SH-SY5Y (cell line): ENCODE results near the gene SAFB.
A peak's percentile ranks its signal among the peaks of the same experiment; 100 is the strongest.

ENCODE experiments used
- GATA2 ChIP-seq: IDR thresholded peaks from 2 replicates; pipeline ENCODE4 v1.6.1; 2011; ENCODE audit warnings: mild to moderate bottlenecking, low read depth, low read length
- GATA3 ChIP-seq: IDR thresholded peaks from 2 replicates; pipeline ENCODE4 v1.6.1; 2011; ENCODE audit warnings: low read depth, mild to moderate bottlenecking, low read length, moderate library complexity

The SAFB gene

GRCh38 chr19:5677580-5677979, 54.7 kb downstream of the SAFB start:
- TF ChIP-seq GATA2 (no peak), GATA3 (no peak)

GRCh38 chr19:5678071-5678718, 55.3 kb downstream of the SAFB start:
- TF ChIP-seq GATA3 (no peak), GATA2 (no peak)

DNA sequence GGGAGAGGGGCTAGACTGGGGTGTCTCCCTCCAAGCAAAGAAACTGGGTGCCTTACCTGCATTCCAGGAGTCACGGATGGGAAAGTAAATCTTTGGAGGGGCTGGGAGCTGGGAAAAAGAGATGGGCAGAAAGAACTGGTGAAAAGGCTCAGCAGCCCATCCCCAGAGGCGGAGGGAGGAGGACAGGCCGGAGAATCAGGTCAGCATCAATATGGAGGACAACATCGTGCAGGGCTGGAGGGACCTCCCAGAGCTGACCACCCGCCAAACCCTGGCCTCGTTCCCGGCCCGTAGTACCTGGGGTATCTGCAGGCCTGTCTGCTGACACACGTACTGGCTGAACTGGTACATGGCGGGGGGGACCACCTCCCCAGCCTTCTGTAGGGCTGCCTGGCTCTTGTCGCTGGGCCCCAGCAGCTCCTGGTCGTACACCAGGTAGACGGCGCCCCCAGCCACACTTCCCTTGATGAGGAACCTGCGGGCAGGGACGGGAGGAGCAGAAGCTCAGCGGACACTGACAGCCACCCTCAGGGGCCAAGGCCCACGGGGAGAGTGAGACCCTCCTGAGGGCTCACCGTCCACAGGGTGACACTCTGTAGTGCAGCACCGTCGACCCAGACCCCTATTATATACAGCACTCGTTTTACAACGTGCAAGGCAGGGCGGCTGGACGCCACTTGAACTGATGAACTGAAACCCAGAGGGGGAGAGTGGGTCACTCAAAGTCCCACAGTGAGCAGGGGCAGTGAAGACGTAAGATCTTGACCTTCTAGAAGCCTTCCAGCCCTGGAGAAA, 56.6 kb downstream of the SAFB start:
- no peak for TF ChIP-seq GATA2
- no peak for TF ChIP-seq GATA3

DNA sequence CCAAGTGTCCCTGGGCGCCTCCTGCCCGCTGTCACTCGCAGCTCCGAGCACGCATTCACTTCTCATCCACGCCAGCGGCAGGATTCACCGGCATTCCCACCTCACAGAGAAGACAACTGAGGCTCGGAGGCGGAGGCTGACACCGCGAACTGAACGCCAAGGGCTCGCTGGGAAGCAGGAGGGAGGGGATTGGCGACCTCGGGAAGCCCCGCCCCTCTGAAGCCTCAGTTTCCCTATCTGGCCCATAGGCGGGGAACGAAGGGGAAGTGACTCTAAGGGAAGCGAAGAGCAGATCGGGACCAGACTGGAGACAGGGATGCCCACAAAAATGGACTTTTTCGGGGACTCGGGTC, 57.2 kb downstream of the SAFB start:
- no peak for TF ChIP-seq GATA2
- TF ChIP-seq GATA3: no peak

GRCh38 chr19:5680437-5681368, 57.8 kb downstream of the SAFB start, which contains the start of the genes HSD11B1L and MICOS13:
TSS of gene HSD11B1L (plus strand) at chr19:5681027. CDS start at chr19:5684833, 3,806 bp downstream.
TSS of gene MICOS13 (minus strand) at chr19:5680516. CDS start at chr19:5680486, 30 bp downstream.
- TF ChIP-seq GATA2 (peak; percentile 32; the same call in 1 of the 2 replicates), GATA3 (no peak)

DNA sequence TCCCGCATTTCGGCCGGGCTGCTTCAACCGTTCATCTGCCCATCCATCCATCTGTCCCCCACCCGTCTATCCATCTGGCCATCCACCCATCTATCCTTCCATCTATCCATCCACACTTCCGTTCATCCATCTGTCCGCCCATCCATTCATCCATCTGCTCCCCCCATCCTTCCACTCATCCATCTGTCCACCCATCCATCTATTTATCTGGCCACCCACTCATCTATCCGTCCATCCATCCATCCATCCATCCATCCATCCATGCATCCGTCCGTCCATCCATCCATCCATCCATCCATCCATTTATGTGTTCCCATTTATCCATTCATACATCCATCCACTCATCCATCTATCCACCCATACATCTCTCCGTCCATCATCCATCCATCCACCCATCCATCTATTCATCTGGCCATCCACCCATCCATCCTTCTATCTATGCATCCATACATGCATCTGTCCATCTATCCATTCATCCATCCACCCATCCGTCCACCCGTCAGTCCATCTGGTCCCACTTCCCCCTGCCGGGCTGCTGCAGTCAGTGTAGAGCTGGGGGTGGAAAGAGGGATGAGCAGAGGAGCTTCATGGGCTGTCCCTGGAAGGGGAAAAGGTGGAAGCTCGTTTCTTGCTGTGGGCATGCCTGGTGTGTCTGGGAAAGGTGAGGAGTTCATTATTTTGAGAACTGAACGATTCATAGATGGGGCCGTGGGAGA, 58.7 kb downstream of the SAFB start:
- TF ChIP-seq GATA3: no peak
- TF ChIP-seq GATA2: no peak

DNA sequence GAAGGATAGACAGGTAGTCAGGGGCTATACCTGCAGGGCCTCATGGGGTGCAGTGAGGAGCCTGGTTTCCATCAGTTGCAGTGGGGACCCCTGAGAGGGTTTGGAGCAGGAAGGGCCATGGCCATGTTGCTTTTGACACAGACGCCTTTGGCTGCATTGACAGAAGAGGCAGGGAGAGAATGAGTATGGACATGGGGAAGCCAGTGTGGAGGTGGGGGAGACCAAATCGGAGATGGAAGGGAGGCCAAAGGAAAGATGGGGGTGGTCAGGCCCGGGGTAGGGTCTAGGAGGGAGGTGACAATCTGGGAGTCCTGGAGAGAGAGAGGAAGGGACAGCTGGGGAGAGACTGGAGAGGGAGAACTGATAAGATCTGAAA, 59.2 kb downstream of the SAFB start:
- TF ChIP-seq GATA2: 0 out of 2 replicates have a peak, but pooled peaks have one; percentile 34
- TF ChIP-seq GATA3: no peak

DNA sequence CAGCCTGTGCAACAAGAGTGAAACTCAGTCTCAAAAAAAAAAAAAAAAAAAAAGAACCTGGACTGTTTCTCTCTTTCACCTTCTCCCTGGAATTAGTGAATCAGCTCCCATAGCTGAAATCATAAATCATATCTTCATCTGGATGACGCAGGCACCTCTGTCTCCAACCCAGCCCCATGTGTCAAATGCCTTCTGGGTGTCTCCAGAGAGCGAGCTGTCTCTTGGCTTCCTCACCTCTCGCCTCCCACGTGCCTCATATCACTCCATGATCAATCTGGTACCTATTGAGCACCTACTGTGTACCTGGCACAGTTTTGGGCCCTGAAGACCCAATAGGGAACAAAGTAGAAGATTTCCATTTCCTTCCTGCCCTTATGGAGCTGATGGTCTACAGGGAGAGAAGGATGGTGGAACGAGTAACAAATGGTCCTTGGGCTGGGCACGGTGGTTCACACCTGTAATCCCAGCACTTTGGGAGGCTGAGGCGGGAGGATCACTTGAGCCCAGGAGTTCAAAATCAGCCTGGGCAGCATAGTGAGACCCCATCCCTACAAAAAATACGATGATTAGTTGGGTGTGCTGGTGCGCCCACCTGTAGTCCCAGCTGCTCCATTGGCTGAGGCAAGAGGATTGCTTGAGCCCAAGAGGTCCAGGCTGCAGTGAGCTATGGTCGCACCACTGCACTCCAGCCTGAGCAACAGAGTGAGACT, 60.4 kb downstream of the SAFB start:
- TF ChIP-seq GATA2: no peak
- no peak for TF ChIP-seq GATA3

DNA sequence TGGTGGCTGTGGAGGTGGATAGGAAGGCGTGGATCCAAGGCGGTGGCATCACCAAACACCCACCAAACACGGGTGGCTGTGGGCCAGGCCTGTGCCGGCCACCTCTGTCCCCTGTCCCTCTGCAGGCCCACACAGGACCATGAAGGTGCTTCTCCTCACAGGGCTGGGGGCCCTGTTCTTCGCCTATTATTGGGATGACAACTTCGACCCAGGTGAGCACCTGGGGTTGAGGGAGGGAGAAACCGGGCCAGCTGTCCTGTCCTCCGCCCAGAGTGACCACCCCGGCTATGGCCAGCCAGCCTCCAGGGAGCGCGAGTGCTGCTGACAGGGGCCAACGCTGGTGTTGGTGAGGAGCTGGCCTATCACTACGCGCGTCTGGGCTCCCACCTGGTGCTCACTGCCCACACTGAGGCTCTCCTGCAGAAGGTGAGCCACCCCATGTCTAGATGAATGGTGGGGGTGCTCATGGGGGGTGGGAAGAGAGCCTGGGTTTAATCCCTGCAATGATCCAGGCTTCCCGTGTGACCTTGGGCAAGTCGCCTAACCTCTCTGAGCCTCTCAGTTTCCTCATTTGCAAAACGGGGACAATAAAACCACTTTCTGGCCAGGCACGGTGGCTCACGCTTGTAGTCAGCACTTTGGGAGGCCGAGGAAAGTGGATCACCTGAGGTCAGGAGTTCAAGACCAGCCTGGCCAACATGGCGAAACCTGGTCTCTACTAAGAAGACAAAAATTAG, 62.0 kb downstream of the SAFB start:
- TF ChIP-seq GATA2 (no peak), GATA3 (no peak)

DNA sequence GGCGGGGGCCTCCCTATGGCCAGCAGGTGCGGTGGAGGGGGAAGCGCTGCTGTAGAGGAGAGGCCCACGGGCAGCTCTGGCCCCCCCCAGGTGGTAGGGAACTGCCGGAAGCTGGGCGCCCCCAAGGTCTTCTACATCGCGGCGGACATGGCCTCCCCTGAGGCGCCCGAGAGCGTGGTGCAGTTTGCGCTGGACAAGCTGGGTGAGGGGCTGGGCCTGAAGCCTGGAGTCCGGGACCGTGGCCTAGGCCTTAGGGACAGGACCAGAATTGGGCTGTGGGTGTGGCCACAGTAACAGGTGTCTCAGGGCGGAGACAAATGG, 63.4 kb downstream of the SAFB start:
- TF ChIP-seq GATA3 (no peak), GATA2 (no peak)

DNA sequence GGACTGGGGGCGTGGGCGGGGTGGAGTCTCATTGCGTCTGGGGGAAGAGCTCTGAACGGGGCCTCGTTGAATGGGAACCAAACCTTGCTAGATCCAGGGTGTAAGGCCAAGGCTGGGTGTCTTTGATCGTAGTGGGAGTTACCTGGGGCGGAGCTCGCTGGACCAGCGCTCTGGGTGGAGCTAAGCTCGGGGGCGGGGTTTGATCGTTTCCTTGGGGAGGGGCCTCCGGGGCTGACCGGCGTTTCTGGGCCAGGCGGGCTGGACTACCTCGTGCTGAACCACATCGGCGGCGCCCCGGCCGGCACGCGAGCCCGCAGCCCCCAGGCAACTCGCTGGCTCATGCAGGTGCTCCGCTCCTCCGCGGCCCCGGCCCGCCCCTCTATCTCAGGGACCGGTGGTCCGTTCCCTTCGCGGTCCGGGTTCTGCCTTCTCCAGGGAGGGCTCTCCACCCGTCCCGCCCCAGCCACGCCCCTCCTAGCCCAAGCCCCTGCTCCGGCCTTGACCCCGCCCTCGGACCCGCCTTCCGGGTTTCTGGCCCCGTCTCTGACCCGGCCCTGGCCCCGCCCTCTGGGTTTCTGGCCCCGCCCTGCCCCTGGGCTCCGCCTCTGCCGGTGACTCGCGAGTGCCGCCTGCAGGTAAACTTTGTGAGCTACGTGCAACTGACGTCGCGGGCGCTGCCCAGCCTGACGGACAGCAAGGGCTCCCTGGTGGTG, 63.9 kb downstream of the SAFB start:
- no peak for TF ChIP-seq GATA3
- no peak for TF ChIP-seq GATA2

DNA sequence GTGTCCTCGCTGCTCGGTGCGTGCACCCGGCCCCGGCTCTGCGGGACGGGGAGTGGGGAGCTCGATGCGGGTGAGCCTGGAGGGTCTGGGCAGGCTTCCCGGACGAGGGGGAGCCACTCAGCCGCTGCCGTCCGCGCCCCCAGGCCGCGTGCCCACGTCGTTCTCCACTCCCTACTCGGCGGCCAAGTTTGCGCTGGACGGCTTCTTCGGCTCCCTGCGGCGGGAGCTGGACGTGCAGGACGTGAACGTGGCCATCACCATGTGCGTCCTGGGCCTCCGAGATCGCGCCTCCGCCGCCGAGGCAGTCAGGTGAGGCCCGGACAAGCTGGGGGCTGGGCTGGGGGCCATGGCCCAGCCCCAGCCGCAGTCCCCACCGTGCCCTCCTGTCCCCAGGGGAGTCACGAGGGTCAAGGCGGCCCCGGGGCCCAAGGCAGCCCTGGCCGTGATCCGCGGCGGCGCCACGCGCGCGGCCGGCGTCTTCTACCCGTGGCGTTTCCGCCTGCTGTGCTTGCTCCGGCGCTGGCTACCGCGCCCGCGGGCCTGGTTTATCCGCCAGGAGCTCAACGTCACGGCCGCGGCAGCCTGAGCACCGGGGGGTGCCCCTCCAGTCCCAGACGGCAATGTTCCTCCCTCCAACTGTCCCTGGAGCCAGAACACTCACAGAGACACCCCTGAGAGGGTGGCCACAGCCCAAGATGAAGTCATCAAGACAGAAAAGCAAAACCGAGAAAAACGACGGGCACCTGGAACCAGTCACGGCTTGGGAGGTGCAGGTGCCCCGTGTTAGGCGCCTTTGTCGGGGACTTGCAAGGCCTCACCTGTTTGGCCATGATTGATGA, 64.7 kb downstream of the SAFB start:
- no peak for TF ChIP-seq GATA2
- TF ChIP-seq GATA3: no peak
